Fibroblast of mammary gland (primary cell): ENCODE results near the gene GCLC.
"Not testable (repeated sequence)": the region's sequence is repeated elsewhere in the genome, so short reads cannot be mapped to it uniquely, and the experiment has no call there.

Experiments used
- DNase-seq: peaks from one replicate; pipeline ENCODE4 v3.0.0-alpha.2; 2010; ENCODE audit warnings: low read depth
- H3K4me3 ChIP-seq: 2 replicates; pipeline ENCODE4 v1.5.1; 2011; ENCODE audit warnings: low read depth, mild to moderate bottlenecking, low read length, moderate library complexity; ENCODE audit not compliant: control insufficient read depth
- TF ChIP-seq, protein P1 (sequence below): conservative IDR thresholded peaks from 2 replicates; pipeline ENCODE4 v1.5.1; 2011; ENCODE audit warnings: low read depth, low read length, inconsistent platforms; ENCODE audit not compliant: control insufficient read depth, insufficient read depth

GCLC gene

DNA sequence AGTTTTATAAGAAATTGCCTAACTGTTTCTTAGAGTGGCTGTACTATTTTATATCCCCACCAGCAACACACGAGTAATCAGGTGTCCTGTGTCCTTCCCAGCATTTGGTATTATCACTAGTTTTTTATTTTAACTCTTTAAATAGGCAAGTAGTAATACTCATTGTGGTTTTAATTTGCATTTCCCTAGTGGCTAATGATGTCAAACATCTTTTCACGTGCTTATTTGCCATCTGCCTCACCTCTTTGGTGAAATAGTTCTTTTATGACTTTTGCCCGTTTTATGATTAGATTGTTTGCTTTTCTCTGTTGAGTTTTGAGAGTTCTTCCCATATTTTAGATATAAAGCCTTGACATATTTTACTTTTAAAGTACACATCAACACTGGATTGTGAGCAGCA is 57.8 kb downstream of the GCLC start:
- TF ChIP-seq, protein P1, sequence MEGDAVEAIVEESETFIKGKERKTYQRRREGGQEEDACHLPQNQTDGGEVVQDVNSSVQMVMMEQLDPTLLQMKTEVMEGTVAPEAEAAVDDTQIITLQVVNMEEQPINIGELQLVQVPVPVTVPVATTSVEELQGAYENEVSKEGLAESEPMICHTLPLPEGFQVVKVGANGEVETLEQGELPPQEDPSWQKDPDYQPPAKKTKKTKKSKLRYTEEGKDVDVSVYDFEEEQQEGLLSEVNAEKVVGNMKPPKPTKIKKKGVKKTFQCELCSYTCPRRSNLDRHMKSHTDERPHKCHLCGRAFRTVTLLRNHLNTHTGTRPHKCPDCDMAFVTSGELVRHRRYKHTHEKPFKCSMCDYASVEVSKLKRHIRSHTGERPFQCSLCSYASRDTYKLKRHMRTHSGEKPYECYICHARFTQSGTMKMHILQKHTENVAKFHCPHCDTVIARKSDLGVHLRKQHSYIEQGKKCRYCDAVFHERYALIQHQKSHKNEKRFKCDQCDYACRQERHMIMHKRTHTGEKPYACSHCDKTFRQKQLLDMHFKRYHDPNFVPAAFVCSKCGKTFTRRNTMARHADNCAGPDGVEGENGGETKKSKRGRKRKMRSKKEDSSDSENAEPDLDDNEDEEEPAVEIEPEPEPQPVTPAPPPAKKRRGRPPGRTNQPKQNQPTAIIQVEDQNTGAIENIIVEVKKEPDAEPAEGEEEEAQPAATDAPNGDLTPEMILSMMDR: no peak
- no peak overlapping the region for H3K4me3 ChIP-seq
- peak; percentile 30 for DNase-seq

DNA sequence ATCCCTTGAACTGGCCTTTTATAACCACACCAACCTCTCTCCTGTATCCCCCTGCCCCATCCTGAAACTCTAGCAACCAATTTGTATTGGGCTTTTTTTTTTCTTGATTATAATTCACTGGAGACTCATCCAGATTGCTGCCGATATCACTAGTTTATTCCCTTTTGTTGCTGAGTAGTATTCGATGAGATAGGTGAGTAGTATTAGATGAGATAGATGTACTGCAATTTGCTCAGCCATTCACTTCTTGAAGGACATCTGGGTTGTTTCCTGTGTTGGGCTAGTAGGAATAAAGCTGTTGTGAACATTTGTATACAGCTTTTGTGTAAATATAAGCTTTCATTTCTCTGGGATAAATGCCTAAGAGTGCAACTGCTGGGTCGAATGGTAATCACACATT is 58.2 kb downstream of the GCLC start:
- TF ChIP-seq, protein P1: no peak
- DNase-seq: no peak
- H3K4me3 ChIP-seq: no peak overlapping the region

DNA sequence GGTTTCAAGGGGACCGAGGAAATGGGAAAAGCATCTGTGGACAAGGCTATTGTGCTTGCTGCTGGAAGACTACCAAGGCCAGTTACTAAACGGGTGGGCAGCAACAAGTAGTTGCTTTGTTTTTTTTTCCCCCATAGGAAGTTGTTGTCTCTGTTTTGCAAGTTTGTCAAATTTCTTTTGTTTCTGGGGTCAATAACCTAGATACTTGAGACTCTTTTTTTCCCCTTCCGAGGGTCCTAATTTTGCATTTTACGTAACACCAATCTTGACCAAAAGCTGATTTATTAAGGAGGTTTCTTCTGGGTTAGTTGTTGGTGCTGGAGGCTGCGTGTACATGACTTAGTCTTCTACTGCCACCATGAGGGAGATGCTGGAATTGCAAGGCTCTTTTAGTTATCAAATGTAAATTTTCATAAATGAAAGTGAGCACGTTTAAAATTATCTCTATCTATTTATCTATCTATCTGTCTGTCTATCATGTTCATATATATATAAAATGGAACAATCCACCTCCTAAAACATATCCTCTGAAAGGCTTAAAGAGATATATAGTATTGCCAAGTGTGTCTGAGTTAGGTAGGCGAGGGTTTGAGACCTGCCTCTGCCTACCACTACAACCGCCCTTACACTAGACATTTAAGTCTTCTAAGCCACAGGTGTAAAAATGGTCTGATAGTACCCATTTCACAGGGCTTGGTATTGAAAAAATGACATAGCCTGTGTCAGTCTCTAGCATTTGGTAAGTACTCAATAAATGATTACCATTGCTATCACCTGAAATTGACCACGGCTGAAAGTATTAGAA is 60.2 kb downstream of the GCLC start:
- TF ChIP-seq, protein P1: peak; percentile 98
- H3K4me3 ChIP-seq: no peak overlapping the region
- peak; percentile 81 for DNase-seq

DNA sequence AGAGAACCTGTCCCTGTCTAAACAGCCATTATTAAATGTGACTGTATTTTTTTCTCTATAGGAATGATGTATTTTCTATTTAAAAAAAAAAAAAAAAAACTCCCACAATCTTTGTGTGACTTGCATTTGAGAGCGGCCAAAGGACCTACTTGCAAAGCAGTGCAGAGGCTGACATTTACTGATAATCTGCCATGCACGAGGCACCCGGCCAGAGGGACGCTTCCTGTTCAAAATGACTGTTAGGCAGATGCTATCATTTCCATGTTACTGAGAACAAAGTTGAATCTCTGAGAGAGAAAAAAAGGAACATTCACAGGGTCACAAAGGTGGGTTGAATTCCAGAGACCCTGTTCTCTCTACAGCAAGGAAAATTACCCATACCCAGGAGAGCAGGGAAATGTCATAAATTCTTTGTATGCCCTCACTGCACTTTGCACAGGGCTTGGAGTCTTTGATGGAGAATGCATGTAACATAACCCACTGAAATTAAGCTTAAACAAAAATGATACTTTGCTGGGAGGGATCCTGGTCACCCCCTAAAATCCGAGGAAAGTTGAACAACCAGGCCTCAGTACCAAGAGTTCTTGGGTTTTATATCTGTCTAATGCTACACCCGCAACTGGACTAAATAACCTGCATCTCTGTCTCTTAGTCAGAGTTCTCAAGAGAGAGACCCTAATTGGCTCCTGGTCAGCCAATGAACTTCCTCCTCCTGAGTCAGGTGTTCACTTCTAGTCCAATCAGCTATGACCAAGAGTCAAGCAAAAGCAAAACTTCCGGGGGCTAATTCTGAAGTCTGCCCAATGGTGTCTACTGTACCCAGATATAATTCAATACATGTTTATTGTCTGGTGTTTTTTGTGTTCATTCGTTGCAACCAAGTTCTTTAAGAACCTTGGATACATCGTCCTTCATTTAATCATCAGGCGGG is 61.2 kb downstream of the GCLC start:
- no peak overlapping the region for H3K4me3 ChIP-seq
- DNase-seq: peak; percentile 42
- TF ChIP-seq, protein P1: no peak

DNA sequence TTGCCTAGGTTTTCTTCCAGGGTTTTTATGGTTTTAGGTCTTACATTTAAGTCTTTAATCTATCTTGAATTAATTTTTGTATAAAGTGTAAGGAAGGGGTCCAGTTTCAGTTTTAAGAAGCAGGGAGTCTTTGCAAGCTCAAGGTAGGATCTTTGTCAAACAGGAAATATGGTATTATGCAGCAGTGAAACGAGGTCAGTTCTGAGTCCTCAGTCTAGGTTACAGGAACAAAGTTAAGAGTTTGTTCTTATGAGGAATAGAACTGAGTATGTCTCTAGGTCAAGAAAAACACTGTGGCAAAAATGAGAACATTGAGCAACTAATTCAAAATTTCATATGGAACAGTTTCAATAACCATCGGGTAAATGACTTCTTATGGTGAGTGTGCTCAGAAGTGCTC is 63.6 kb downstream of the GCLC start:
- TF ChIP-seq, protein P1: no peak
- no peak for DNase-seq
- no peak overlapping the region for H3K4me3 ChIP-seq

DNA sequence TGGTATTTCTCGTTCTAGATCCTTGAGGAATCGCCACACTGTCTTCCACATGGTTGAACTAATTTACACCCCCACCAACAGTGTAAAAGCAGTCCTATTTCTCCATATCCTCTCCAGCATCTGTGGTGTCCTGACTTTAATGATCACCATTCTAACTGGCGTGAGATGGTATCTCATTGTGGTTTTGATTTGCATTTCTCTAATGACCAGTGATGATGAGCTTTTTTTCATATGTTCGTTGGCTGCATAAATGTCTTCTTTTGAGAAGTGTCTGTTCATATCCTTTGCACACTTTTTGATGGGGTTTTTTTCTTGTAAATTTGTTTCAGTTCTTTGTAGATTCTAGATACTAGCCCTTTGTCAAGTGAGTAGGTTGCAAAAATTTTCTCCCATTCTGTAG is 64.1 kb downstream of the GCLC start:
- not testable (repeated sequence) for H3K4me3 ChIP-seq, DNase-seq

DNA sequence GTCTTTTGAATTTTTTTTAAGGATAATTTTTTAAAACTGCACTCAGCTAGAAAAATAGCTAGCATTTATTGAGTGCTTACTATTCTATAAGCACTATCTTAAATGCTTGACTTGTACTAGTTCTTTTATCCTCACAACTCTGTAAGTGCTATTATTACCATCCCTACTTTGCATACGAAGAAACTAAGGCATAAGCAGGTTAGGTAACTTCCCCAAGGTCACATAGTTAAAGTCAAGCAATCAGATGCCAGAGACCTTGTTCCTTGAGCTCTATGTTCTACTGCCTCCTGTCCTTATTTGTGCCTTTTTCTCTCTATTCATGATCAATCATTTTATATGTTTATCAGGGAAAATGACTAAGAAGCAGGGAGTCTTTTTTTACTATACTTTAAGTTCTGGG is 65.0 kb downstream of the GCLC start:
- H3K4me3 ChIP-seq: no peak overlapping the region
- TF ChIP-seq, protein P1: no peak
- DNase-seq: no peak
